Thoracic aorta (tissue), 2 donors: ENCODE measurements around the gene NLRX1. TPM values are rescaled to one million over a fixed set of nuclear protein-coding genes. Genes with fewer than 3 reads are reported as not detected.

Experiments used
- ATAC-seq: fragments of 150-250 bp; one replicate; pipeline ENCODE4 v1.8.0; 2017; ENCODE audit warnings: low read depth; ENCODE audit not compliant: insufficient number of reproducible peaks, low FRiP score
- DNase-seq: peaks from one replicate; pipeline ENCODE4 v3.0.0-alpha.2; 2020; ENCODE audit warnings: low spot score
- H3K27ac ChIP-seq, 2 donors: fragments of 200-600 bp; sonication (generic); 1 replicate in 1 of 2; 2 replicates in 1 of 2; pipeline ENCODE4 v1.5.1; 2016; ENCODE audit warnings: mild to moderate bottlenecking in 2 of 2, moderate library complexity in 2 of 2
- H3K27me3 ChIP-seq: fragments of 200-600 bp; sonication (generic); replicated peaks from 2 replicates; pipeline ENCODE4 v1.6.0; 2016; ENCODE audit warnings: mild to moderate bottlenecking; ENCODE audit not compliant: insufficient read depth
- H3K36me3 ChIP-seq: fragments of 200-600 bp; sonication (generic); one replicate; pipeline ENCODE4 v1.5.1; 2016
- H3K4me1 ChIP-seq, 2 donors: fragments of 200-600 bp; sonication (generic); 1 replicate in 1 of 2; 2 replicates in 1 of 2; pipeline versions ENCODE4 v1.5.1 to v1.6.0; 2016; ENCODE audit warnings: low read depth in 2 of 2, mild to moderate bottlenecking in 1 of 2; ENCODE audit not compliant: control insufficient read depth in 1 of 2
- H3K4me3 ChIP-seq: fragments of 200-600 bp; sonication (generic); 2 replicates; pipeline ENCODE4 v1.5.1; 2016; ENCODE audit warnings: mild to moderate bottlenecking
- H3K9me3 ChIP-seq: fragments of 200-600 bp; sonication (generic); 2 replicates; pipeline ENCODE4 v1.5.1; 2016
- CTCF ChIP-seq: fragments of 200-600 bp; sonication (generic); IDR thresholded peaks from one replicate; pipeline ENCODE4 v1.5.1; 2019; ENCODE audit warnings: antibody characterized with exemption
- total RNA-seq, 2 donors: library from RNA; depleted of rRNA; stranded (reverse); fragments of >200 nt; gene quantifications; one replicate each; pipeline versions ENCODE4 v1.1.0 to v1.2.3, GENCODE V29; 2016

The NLRX1 gene
- 10 to 100 TPM; 18.9 to 20.2 TPM for total RNA-seq

DNA sequence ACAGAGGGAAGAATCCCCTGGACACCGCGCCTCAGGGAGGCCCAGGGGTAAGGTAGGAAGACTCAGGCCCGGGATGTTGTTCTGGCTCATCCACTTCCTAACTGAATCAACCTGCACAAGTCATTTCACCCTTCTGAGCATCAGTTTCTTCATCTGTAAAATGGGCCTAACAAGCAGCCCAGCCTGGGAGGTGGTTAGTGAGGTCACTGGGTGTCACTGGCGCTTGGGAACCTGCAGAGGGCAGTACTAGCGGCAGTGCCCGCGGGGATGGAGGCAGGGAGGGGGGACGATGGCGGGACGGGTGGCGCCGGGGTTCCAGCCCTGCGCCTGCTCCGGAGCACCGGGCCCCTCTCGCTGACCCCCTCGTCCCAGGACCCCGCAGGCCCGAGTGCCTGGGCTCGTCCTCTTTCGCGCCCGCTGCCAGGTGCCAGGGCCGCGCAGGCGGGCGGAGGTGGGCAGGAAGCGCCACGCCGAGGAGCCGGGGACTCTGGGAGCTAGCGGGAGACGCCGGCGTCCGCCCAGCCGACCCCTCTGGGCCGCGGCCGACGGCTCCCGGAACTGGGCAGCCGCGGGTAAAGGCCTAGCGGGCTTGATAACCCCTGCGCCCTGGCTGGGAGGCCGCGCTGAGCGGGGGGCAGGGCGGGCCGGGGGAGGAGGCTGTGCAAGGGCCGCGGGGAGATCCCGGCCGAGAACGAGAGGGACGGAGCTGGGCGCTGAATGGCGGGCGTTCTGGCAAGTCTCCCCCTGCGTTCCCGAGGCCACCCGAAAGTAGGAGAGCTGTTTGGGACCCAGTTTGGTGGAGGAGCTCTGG lies at the start of gene NLRX1:
Gene NLRX1, plus strand, starts transcription at position 255 of the 811 bp plus-strand sequence. CDS start 2,679 bp downstream, outside the sequence.
- peak; percentile 65 for DNase-seq
- no peaks in the 10 kb centered on the region for H3K27me3 ChIP-seq
- peak within 1 kb of the TSS; percentile 98 to 99 for H3K27ac ChIP-seq
- H3K4me1 ChIP-seq: peaks cover 0 to 10% of the 10 kb centered on the region in 2 donors
- peak; percentile 84 for ATAC-seq
- peak within 1 kb of the TSS; percentile 87 for H3K4me3 ChIP-seq
- H3K9me3 ChIP-seq: no peaks in the 10 kb centered on the region
- peak; percentile 85 for TF ChIP-seq CTCF
- H3K36me3 ChIP-seq: peaks cover 4% of the 10 kb centered on the region

- ATAC-seq: no peak
- H3K4me1 ChIP-seq: peaks cover 8 to 16% of the 10 kb centered on the region in 2 donors
- no peaks in the 10 kb centered on the region for H3K9me3 ChIP-seq
- H3K27me3 ChIP-seq: no peaks in the 10 kb centered on the region
- H3K4me3 ChIP-seq: no peak overlapping the region
- no peak for TF ChIP-seq CTCF
- H3K27ac ChIP-seq: no peak overlapping the region
- H3K36me3 ChIP-seq: peaks cover 9% of the 10 kb centered on the region
- no peak for DNase-seq
Measured at GRCh38 chr11:119118946-119119345, 49.6 kb upstream of the NLRX1 start.

DNA sequence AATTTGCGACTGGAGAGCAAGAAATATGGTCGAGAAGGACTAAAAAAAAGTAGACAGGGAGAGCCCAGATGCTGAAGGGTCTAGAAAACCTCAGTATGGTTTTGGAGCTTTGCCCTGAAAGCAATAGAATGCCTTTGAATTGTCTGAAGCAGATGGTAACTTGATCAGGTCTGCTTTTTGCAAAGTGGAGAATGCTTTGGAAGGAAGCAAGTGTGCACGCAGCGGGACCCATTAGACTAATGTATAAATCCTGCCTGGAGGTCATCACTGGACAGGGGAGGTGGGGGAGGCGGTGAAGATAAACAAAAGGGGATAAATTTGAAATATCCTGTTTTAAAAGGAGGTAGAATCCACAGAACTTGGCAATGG lies 47.9 kb upstream of the NLRX1 start:
- Histone ChIP-seq H3K9me3 (no peaks in the 10 kb centered on the region), H3K27me3 (no peaks in the 10 kb centered on the region), H3K4me1 (peaks cover 8 to 16% of the 10 kb centered on the region in 2 donors), H3K36me3 (peaks cover 13% of the 10 kb centered on the region), H3K27ac (peak overlapping the region; percentile 25 to 61), H3K4me3 (peak overlapping the region; percentile 73)
- DNase-seq (no peak), ATAC-seq (no peak)
- no peak for TF ChIP-seq CTCF

- Histone ChIP-seq H3K27ac (peak within 1 kb of the TSS; percentile 25 to 61), H3K36me3 (peaks cover 13% of the 10 kb centered on the region), H3K9me3 (no peaks in the 10 kb centered on the region), H3K4me3 (peak within 1 kb of the TSS; percentile 73), H3K27me3 (no peaks in the 10 kb centered on the region), H3K4me1 (peaks cover 8 to 16% of the 10 kb centered on the region in 2 donors)
- DNase-seq: peak; percentile 99
- no peak for TF ChIP-seq CTCF
- peak; percentile 97 for ATAC-seq
Measured at GRCh38 chr11:119121008-119121810, 47.3 kb upstream of the NLRX1 start, which contains the start of gene HINFP. TSS of gene HINFP (plus strand) at chr11:119121580. CDS start at chr11:119126945, 5,365 bp downstream.

DNA sequence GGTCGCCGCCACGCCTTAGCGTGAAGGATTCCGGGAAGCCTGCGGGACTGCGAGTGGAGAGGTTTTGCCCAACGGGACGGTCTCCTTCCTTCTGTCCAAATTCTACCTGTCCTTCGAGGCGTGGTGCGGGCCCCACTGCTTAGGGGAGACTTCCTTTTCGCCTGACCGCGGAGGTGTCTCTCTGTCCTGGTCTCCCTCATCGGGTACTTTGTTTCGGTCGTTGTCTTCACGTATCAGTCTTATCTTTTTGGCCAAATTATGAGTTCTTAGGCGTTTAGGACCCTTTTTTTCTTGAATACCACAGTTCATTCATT lies 46.8 kb upstream of the NLRX1 start:
- Histone ChIP-seq H3K4me3 (peak overlapping the region; percentile 73), H3K9me3 (no peaks in the 10 kb centered on the region), H3K27me3 (no peaks in the 10 kb centered on the region), H3K36me3 (peaks cover 10% of the 10 kb centered on the region), H3K27ac (peak overlapping the region in 1 of 2 donors; percentile 25), H3K4me1 (peaks cover 8 to 16% of the 10 kb centered on the region in 2 donors)
- ATAC-seq: peak; percentile 6
- DNase-seq: no peak
- no peak for TF ChIP-seq CTCF
